ENCODE data around the gene TNS3.

TNS3 gene

DNA sequence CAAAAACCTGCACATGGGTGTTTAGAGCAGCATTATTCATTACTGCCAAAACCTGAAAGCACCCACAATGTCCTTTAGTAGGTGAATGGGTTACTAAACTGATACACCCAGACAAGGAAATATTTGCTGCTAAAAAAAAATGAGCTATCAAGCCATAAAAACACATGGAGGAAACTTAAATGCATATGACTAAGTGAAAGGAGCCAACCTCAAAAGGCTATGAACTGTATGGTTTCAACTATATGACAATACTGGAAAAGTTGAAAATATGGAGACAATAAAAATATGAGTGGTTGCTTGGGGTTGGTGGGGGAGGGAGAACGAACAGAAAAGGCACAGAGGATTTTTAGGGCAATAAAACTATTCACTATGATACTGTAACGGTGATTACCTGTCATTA is 291.0 kb downstream of the TNS3 start:
- DNase-seq (ENCODE audit: low spot score) = no peak
- in situ Hi-C loops (cut with MboI; ENCODE audit: low pct_unique_long_range_greater_than_20kb, low sequenced_read_pairs, unreplicated experiment) = no loop called here
- TF ChIP-seq CTCF (IDR thresholded peaks at IDR 0.05; ENCODE audit: extremely low read depth, insufficient read depth, missing control alignments) = no peak

DNA sequence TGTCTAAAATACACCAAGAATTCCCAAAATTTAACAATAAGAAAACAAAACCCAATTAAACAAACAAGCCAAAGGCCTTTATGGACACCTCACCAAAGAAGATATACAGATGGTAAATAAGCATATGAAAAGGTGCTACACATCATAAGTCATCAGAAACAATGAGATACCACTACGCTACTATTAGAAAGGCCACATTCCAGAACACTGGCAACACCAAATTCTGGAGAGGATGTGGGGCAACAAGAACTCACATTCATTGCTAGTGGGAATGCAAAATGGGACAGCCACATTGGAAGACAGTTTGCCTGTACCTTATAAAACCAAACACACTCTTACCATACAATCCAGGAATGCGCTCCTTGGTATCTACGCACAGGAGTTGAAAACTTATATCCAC is 291.4 kb downstream of the TNS3 start:
- DNase-seq (ENCODE audit: low spot score) = no peak
- no peak for TF ChIP-seq CTCF (IDR thresholded peaks at IDR 0.05; ENCODE audit: extremely low read depth, insufficient read depth, missing control alignments)
- in situ Hi-C loops (cut with MboI; ENCODE audit: low pct_unique_long_range_greater_than_20kb, low sequenced_read_pairs, unreplicated experiment) = no loop called here

GRCh38 chr7:47288060-47288459 is 293.9 kb downstream of the TNS3 start:
- TF ChIP-seq CTCF (IDR thresholded peaks at IDR 0.05; ENCODE audit: extremely low read depth, insufficient read depth, missing control alignments) = no peak
- in situ Hi-C loops (cut with MboI; ENCODE audit: low pct_unique_long_range_greater_than_20kb, low sequenced_read_pairs, unreplicated experiment) = no loop called here
- DNase-seq (ENCODE audit: low spot score) = no peak

DNA sequence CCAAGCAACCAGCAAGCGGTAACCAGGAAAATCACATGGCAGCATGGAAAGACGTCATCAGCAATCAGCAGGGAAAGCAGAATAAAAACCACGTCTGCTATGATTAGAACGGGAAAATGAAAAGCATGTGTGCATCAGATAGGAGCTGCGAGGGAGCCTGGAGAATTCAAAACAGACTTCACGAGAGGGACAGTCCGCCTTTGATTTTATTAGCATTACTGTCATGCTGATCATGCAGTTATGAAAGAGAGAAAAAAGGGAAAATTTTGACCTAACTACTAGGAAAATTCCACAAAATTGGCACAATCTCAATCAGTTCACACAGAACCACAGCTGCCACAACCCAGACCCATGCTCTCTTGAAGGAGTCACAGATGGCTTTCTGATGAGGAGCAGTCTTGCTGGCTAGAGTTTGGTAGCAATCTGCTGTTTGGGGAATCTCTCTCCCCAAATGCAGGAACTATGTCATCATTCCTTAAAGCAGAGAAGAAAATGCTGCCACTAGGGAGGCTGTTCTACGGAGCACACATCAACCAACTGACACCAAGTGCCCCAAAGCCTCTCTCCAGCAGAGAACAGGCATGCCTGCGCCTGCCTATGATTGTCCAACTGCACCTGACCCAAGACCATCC is 295.9 kb downstream of the TNS3 start:
- DNase-seq (ENCODE audit: low spot score) = no peak
- in situ Hi-C loops (cut with MboI; ENCODE audit: low pct_unique_long_range_greater_than_20kb, low sequenced_read_pairs, unreplicated experiment) = no loop called here
- no peak for TF ChIP-seq CTCF (IDR thresholded peaks at IDR 0.05; ENCODE audit: extremely low read depth, insufficient read depth, missing control alignments)

- in situ Hi-C loops (cut with MboI; ENCODE audit: low pct_unique_long_range_greater_than_20kb, low sequenced_read_pairs, unreplicated experiment) = no loop called here
- DNase-seq (ENCODE audit: low spot score) = no peak
- TF ChIP-seq CTCF (IDR thresholded peaks at IDR 0.05; ENCODE audit: extremely low read depth, insufficient read depth, missing control alignments) = no peak
Measured at GRCh38 chr7:47284691-47285635, 296.9 kb downstream of the TNS3 start.

- no peak for TF ChIP-seq CTCF (IDR thresholded peaks at IDR 0.05; ENCODE audit: extremely low read depth, insufficient read depth, missing control alignments)
- DNase-seq (ENCODE audit: low spot score) = no peak
- in situ Hi-C loops (cut with MboI; ENCODE audit: low pct_unique_long_range_greater_than_20kb, low sequenced_read_pairs, unreplicated experiment) = no loop called here
Measured at GRCh38 chr7:47283497-47284131, 298.3 kb downstream of the TNS3 start.
